NCI-H146 (cell line): ENCODE data around the gene TMC6.
"Not testable (repeated sequence)": the region's sequence is repeated elsewhere in the genome, so short reads cannot be mapped to it uniquely, and the experiment has no call there.

Experiments
- DNase-seq: peaks from one replicate; lab custom pipeline; 2025; lab: John Stamatoyannopoulos, UW

The TMC6 gene

GRCh38 chr17:78124081-78124835, 4.3 kb downstream of the TMC6 start:
- DNase-seq = no peak

DNA sequence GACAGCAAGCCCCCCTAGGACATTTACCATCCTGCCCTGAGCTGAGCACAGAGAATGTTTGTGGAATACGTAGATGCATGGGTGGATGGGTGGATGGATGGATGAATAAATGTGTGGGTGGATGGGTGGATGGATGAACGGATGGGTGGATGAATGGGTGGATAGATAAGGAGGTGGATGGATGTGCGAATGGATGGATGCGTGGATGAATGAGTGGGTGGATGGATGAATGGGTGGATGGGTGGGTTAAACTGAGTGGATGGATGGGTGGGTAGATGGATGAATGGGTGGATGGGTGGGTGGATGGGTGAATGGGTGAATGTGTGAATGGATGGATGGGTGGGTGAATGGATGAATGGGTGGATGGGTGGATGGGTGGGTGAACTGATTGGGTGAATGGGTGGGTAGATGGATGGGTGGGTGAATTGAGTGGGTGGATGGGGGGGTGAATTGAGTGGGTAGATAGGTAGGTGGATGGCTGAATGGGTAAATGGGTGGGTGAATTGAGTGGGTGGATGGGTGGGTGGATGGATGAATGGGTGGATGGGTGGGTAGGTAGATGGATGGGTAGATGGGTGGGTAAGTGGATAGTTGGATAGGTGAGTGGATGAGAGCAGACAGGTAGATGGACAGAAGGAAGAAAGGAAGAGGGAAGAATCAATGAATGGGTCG, 5.2 kb downstream of the TMC6 start:
- no peak for DNase-seq

GRCh38 chr17:78122931-78123249, 5.7 kb downstream of the TMC6 start:
- DNase-seq = no peak

- DNase-seq = no peak
Measured at GRCh38 chr17:78122216-78122930, 6.2 kb downstream of the TMC6 start.

DNA sequence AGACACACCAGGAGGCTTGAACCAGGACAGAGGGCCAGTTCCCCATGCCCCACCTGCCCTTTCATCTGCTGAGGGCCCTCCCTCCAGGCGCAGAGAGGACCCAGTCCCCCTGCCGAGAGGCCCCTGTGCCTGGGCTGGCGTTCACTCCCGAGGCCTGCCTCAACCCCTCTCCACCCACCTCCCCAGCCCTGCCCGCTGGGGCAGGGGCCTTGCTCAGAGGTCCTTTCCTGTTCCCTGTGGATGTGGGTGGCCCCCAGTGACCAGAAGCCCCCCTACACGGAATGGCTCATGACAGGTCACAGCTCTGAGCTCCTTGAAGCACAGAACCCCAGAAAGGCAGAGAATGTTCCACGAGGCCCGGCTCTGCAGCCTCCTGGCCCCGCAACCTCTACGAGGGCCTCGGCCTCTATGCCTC, 6.7 kb downstream of the TMC6 start:
- no peak for DNase-seq

DNA sequence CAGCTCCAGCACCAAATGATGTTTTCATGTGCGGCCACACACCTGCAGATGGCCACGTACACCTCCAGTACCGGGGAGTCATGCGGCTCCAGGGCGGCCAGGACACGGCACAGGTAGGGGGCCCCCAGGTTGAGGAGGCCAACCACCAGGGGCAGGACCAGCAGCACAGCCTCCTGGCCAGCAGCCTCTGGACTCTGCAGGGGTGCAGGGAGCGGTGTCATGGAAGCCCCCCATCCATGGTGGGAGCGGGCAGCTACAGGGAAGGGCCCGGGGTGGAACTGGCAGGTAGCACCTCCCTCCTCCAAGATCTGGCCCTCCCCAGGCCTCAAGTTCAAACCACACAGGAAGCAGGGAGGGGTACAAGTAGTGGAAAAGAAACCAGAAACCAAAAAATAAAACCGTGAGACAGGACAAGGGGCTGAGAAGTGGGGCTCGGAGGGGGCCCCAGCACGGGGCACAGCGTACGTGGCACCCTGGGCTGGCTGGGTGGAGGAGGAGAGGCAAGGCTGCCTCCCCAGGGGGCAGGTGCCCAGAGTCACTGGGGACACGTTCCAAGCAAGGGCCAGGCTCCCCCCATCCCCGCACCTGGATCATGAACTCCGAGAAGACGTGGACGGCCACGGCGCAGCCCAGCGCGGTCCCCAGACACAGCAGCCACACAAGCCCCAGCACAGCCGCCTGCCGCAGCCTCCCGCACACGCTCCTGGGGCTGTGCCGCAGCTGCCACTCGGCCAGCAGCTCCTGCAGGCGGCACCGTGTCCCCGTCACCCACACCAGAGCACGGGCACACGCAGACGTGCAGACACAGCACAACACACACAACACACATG, 7.4 kb downstream of the TMC6 start:
- DNase-seq = no peak

DNA sequence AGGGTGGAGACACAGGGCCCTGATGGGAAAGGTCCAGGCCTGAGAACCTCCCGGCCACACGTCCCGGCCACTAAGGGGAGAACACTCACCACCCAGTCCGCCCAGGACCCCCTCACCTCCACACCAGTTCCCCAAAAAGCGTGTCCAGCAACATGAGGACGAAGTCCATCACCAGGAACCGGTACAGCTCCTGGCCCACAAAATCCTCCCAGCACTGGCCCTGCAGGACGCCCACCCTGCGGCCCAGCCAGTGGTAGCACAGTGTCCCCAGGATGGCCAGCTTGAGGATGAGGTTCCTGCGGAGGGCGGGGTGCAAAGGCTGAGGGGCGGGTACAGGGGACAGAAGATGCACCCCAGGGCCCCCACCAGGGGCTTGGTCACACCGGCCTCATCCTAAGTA, 8.0 kb downstream of the TMC6 start:
- DNase-seq = no peak

DNA sequence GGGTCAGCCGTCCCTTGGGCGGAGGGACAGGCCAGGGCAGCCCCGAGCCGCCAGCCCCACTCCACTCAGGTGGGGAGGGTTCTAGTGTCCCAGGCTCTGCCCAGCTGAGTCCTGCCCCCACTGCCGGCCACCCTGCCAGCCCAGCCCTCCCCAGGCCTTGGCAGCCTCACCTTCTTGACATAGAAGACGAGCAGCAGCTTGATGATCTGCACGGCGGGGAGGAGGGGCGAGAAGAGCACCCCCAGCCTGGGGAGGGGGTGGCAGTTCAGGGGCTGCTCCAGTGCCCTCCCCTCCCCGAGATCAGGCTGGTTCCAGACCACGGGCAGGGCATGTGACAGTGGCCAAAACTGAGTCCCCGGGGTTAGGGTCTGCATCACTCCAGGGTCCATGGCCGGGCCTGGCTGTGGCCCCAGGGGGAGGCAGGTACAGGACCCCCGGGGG, 9.7 kb downstream of the TMC6 start:
- no peak for DNase-seq

DNA sequence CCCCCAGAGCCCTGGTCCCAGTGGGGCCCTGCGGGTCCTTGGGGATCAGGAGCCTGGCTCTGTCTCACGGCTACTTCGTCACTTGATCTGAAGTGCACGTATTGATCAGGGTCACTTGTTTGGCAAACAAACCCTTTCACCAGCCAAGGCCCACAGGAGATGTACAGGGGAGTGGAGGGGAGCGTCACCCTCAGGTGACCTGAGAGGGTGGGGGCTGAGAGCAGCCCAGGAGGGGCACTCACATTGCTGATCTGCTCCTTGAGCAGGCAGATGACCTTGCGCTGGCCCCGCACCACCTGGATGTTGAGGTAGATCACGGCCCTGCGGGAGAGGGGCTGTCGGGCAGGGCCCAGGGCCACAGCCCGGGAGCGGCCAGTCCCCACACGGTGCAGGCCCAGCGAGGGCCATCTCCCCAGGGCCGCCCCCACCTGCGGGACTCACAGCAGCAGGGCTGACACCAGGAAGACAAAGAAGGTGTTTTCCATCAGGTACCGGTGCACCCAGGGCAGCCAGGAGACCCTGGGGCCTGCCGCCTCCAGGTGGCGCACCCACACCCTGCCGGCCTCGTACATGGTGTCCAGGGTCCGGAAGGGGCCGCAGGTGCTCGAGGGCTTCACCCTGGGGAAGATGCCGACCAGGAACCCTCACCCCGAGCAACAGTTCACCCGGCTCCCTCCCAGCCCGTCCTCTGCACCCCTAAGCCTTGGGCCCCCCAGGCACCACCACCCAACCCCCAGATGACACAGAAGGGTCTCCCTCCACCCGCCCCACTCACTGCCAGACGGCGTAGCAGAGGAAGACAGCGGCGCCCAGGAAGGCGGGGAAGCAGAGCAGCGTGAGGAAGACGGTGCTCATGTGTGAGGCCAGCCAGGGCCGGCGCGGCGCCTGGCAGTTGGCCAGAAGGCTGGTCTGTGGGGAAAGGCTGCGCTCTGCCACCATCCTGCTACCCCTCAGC, 11.3 kb downstream of the TMC6 start:
- peak; percentile 85 for DNase-seq

DNA sequence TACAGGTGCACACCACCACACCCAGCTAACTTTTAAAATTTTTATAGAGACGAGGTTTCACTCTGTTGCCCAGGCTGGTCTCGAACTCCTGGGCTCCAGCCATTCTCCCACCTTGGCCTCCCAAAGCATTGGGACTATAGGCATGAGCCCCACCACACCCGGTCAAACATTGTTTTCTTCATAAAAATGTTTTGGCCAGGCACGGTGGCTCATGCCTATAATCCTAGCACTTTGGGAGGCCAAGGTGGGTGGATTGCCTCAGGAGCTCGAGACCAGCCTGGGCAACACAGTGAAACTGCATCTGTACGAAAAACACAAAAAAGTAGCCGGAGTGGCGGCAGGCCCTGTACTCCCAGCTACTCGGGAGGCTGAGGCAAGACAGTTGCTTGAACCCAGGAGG, 12.1 kb downstream of the TMC6 start:
- DNase-seq = no peak

DNA sequence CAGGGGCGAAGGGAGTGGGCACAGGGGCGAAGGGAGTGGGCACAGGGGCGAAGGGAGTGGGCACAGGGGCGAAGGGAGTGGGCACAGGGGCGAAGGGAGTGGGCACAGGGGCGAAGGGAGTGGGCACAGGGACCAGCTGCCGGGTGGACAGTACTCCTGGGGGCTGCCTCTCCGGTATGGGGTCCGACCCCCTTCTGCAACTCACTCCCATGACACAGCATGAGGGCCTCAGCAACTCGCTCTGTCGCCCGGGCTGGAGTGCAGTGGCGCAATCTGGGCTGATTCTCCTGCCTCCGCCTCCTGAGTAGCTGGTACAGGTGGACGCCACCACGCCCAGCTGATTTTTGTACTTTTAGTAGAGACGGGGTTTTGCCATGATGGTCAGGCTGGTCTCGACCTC, 12.8 kb downstream of the TMC6 start:
- not testable (repeated sequence) for DNase-seq

GRCh38 chr17:78114831-78115723, 13.5 kb downstream of the TMC6 start:
- DNase-seq = no peak

- no peak for DNase-seq
Measured at GRCh38 chr17:78113804-78114785, 14.5 kb downstream of the TMC6 start.

GRCh38 chr17:78112518-78113471, 15.8 kb downstream of the TMC6 start:
- DNase-seq = peak; percentile 56

DNA sequence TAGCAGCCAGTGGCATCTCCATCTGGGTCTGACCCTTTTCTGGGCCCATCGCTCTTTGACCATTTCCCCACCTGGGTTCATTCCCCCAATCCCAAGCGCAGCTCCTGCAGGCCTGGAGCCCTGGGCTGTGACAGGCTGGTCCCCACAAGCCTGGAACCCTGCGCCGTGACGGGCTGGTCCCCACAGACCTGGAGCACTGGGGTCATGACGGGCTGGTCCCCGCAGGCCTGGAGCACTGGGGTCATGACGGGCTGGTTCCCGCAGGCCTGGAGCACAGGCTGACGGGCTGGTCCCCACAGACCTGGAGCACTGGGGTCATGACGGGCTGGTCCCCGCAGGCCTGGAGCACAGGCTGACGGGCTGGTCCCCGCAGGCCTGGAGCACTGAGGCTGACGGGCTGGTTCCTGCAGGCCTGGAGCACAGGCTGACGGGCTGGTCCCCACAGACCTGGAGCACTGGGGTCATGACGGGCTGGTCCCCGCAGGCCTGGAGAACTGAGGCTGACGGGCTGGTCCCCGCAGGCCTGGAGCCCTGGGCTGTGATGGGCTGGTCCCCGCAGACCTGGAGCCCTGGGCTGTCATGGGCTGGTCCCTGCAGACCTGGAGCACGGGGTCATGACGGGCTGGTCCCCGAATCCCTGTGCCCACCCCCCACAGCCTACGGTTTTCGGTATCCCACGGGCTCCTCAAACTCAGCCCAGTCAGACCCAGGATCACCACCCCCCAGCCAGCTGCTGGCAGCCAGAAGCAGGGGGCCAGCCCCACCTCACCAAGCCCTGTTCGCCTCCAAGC, 16.6 kb downstream of the TMC6 start:
- no peak for DNase-seq

DNA sequence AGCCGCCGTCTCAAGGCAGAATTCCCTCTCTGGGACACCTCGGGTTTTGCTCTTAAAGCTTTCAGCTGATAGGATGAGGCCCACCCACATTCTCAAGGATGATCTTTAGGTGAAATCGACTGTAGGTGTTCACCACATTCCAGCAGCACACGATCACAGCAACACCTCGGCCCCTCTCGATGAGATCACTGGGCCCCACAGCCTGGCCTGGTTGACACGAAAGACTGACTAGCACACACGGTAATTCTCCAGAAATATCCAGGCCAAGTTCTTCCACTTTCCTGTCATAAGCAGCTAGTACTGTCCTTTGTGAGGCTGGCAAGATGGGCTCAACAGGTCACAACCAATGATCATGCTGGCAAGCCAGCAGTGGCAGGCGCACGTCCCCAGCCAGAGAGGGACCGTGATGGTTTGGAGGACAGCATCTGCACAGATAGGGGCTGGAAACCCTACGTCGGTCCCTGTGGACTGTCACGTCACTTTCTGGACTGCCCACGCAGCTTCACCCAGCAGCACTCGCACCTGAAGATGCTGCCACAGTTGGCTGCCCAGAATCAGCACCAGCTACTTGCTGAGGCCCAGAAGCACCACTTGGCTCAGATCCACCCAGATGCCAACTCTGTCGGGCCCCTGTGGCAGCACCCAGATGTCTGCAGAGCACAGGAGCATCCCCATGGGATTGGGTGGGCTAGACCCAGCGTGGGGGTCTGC, 17.4 kb downstream of the TMC6 start:
- no peak for DNase-seq
